Bronchial epithelial cell (primary cell): ENCODE results near the gene MLEC. TPM values are rescaled to one million over a fixed set of nuclear protein-coding genes. Genes with fewer than 3 reads are reported as not detected.

Experiments
- DNase-seq: peaks from one replicate; pipeline ENCODE4 v3.0.0-alpha.2; 2010; ENCODE audit warnings: low read depth
- FAIRE-seq: peaks from 2 replicates; lab custom pipeline; 2011; peaks lifted over from hg19 to GRCh38; lab: Jason Lieb, UNC
- H3K27me3 ChIP-seq: 2 replicates; pipeline ENCODE4 v1.5.1; 2011; ENCODE audit warnings: low read length; ENCODE audit not compliant: control insufficient read depth, insufficient read depth
- H3K36me3 ChIP-seq: 2 replicates; pipeline ENCODE4 v1.5.1; 2011; ENCODE audit warnings: low read length; ENCODE audit not compliant: control insufficient read depth, insufficient read depth
- H3K4me3 ChIP-seq: 2 replicates; pipeline ENCODE4 v1.5.1; 2011; ENCODE audit warnings: mild to moderate bottlenecking, low read depth, low read length, control low read depth
- total RNA-seq: library from RNA; depleted of rRNA; stranded (reverse); fragments of >200 nt; gene quantifications from 2 replicates; pipeline ENCODE4 v1.2.1, GENCODE V29; 2014
- TF ChIP-seq, protein P1 (sequence below): IDR thresholded peaks from 2 replicates; pipeline ENCODE4 v1.5.1; 2011; ENCODE audit warnings: mild to moderate bottlenecking, moderate library complexity, low read length, control low read depth, inconsistent platforms; ENCODE audit not compliant: insufficient read depth, severe bottlenecking

MLEC gene
- total RNA-seq, 1 donor from 2014 or later, result 61.9 TPM

GRCh38 chr12:120687578-120688289 is 785 bp downstream of the MLEC start:
- no peak for FAIRE-seq

GRCh38 chr12:120688527-120689071 is 1.6 kb downstream of the MLEC start:
- Histone ChIP-seq H3K4me3 (peak overlapping the region; percentile 75), H3K36me3 (peaks cover 1% of the 10 kb centered on the region), H3K27me3 (no peaks in the 10 kb centered on the region)
- DNase-seq (peak; percentile 38), FAIRE-seq (no peak)
- TF ChIP-seq, protein P1, sequence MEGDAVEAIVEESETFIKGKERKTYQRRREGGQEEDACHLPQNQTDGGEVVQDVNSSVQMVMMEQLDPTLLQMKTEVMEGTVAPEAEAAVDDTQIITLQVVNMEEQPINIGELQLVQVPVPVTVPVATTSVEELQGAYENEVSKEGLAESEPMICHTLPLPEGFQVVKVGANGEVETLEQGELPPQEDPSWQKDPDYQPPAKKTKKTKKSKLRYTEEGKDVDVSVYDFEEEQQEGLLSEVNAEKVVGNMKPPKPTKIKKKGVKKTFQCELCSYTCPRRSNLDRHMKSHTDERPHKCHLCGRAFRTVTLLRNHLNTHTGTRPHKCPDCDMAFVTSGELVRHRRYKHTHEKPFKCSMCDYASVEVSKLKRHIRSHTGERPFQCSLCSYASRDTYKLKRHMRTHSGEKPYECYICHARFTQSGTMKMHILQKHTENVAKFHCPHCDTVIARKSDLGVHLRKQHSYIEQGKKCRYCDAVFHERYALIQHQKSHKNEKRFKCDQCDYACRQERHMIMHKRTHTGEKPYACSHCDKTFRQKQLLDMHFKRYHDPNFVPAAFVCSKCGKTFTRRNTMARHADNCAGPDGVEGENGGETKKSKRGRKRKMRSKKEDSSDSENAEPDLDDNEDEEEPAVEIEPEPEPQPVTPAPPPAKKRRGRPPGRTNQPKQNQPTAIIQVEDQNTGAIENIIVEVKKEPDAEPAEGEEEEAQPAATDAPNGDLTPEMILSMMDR, result no peak

More at GRCh38 chr12:120687578-120688289, 785 bp downstream of the MLEC start:
- H3K27me3 ChIP-seq, result no peaks in the 10 kb centered on the region
- DNase-seq, result no peak
- TF ChIP-seq, protein P1, result no peak
- H3K4me3 ChIP-seq, result peak overlapping the region; percentile 75
- H3K36me3 ChIP-seq, result no peaks in the 10 kb centered on the region

GRCh38 chr12:120689397-120690082 is 2.6 kb downstream of the MLEC start:
- TF ChIP-seq, protein P1, result no peak
- H3K36me3 ChIP-seq, result peaks cover 6% of the 10 kb centered on the region
- H3K27me3 ChIP-seq, result no peaks in the 10 kb centered on the region
- no peak overlapping the region for H3K4me3 ChIP-seq
- DNase-seq (no peak), FAIRE-seq (no peak)

DNA sequence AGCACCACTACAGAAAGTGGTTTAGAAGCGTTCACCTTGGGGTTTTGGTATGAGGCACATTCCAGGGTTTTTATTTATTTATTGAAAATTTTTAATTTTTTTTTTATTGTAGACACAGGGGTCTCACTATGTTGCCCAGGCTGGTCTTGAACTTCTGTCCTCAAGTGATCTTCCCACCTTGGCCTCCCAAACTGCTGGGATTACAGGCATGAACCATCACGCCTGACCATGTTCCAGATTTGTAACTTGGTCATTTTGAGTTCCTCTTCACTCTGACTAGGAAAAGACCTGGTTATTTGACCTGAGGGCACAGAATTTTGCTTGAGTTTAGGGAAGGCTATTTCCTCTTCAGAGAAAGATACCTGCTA is 3.1 kb downstream of the MLEC start:
- H3K4me3 ChIP-seq, result no peak overlapping the region
- TF ChIP-seq, protein P1, result no peak
- H3K36me3 ChIP-seq, result peaks cover 9% of the 10 kb centered on the region
- DNase-seq (no peak), FAIRE-seq (no peak)
- no peaks in the 10 kb centered on the region for H3K27me3 ChIP-seq

DNA sequence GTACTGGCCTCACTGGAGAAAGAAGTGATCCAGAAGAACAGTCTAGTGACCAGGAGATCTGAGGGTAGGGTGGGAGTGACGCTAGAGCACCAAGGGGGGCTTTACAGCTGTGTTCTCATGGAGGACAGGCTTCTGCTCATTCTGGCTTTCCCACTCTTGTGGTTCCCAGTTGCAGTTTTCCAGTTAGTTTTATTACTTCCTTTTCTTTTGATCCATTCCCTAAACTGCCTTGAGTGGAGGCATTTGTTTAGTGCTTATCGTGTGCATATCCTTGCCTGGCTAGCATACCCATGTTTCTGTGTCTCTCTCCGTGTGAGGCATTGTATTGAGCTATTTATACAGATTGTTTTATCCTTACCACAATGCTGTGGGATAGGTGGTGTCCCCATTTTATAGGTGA is 4.0 kb downstream of the MLEC start:
- peaks cover 12% of the 10 kb centered on the region for H3K36me3 ChIP-seq
- TF ChIP-seq, protein P1, result no peak
- H3K27me3 ChIP-seq, result no peaks in the 10 kb centered on the region
- FAIRE-seq, result no peak
- DNase-seq, result no peak
- H3K4me3 ChIP-seq, result no peak overlapping the region
